ENCODE results near the gene PSMB7.

The PSMB7 gene

GRCh38 chr9:124384210-124384609, 31.0 kb downstream of the PSMB7 start:
- DNase-seq (ENCODE audit: low read depth, low spot score) = no peak

- DNase-seq (ENCODE audit: low read depth, low spot score) = no peak
These were observed 33.9 kb downstream of the PSMB7 start for GRCh38 chr9:124381170-124381945.

GRCh38 chr9:124377551-124378406, 37.5 kb downstream of the PSMB7 start:
- DNase-seq (ENCODE audit: low read depth, low spot score) = no peak

- no peak for DNase-seq (ENCODE audit: low read depth, low spot score)
These were observed 38.9 kb downstream of the PSMB7 start for GRCh38 chr9:124376329-124376728.

- no peak for DNase-seq (ENCODE audit: low read depth, low spot score)
These were observed 39.5 kb downstream of the PSMB7 start for GRCh38 chr9:124375726-124376125.

GRCh38 chr9:124373851-124374250, 41.4 kb downstream of the PSMB7 start:
- no peak for DNase-seq (ENCODE audit: low read depth, low spot score)

GRCh38 chr9:124373386-124373785, 41.9 kb downstream of the PSMB7 start:
- DNase-seq (ENCODE audit: low read depth, low spot score) = no peak

GRCh38 chr9:124372038-124372437, 43.2 kb downstream of the PSMB7 start:
- no peak for DNase-seq (ENCODE audit: low read depth, low spot score)

GRCh38 chr9:124370896-124371582, 44.2 kb downstream of the PSMB7 start:
- DNase-seq (ENCODE audit: low read depth, low spot score) = no peak

GRCh38 chr9:124369231-124369797, 45.9 kb downstream of the PSMB7 start:
- no peak for DNase-seq (ENCODE audit: low read depth, low spot score)

GRCh38 chr9:124368692-124369091, 46.5 kb downstream of the PSMB7 start:
- DNase-seq (ENCODE audit: low read depth, low spot score) = no peak

GRCh38 chr9:124366476-124367220, 48.6 kb downstream of the PSMB7 start:
- DNase-seq (ENCODE audit: low read depth, low spot score) = no peak

GRCh38 chr9:124365036-124365435, 50.2 kb downstream of the PSMB7 start:
- DNase-seq (ENCODE audit: low read depth, low spot score) = no peak

- DNase-seq (ENCODE audit: low read depth, low spot score) = no peak
These were observed 51.1 kb downstream of the PSMB7 start for GRCh38 chr9:124364141-124364540.

GRCh38 chr9:124363326-124364096, 51.7 kb downstream of the PSMB7 start:
- DNase-seq (ENCODE audit: low read depth, low spot score) = no peak

GRCh38 chr9:124361128-124361527, 54.1 kb downstream of the PSMB7 start:
- no peak for DNase-seq (ENCODE audit: low read depth, low spot score)

- DNase-seq (ENCODE audit: low read depth, low spot score) = no peak
These were observed 55.2 kb downstream of the PSMB7 start for GRCh38 chr9:124359855-124360678.

GRCh38 chr9:124359426-124359825, 55.8 kb downstream of the PSMB7 start:
- DNase-seq (ENCODE audit: low read depth, low spot score) = no peak

- DNase-seq (ENCODE audit: low read depth, low spot score) = no peak
These were observed 56.6 kb downstream of the PSMB7 start for GRCh38 chr9:124358631-124359030.
